HG03196 (cell line): ENCODE measurements around the gene NME7.

Source experiments
- ATAC-seq: cut with Tn5 transposase; IDR thresholded peaks from one replicate; pipeline ENCODE4 v1.9.1; 2021; ENCODE audit not compliant: unreplicated experiment

The NME7 gene

DNA sequence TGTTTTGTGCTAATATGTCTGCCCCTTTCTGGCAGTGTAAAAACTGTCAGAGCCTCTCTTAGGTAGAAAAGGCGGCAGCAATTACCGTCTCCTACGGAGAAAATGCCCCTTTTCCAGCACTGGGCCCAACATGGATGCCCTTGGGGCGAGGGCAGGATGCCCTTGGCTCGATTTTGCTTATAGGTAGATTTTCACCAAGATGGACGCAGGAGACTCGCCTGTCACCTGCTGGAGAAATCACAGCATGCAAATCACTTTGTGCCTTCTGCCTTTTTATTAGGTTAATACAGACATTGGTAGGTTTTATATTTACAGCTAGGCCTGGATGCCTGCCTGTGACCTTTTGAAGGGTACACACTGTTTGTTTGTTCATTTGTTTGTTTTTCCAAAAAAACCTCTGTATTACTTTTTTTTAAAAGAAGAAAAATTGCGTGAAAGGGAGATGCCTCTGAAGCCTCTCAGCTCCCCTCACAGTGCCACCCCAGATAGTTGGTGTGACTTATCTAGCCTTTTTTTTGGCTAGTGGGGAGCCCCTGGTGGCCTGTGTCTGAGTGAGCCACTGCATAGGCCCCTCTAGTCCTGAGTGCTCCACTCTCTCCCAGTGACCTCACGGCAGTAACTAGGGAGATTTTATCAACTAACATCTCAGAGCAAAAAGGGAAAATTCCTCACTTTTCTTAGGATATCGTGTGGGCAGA, 258.6 kb downstream of the NME7 start:
- ATAC-seq = no peak

DNA sequence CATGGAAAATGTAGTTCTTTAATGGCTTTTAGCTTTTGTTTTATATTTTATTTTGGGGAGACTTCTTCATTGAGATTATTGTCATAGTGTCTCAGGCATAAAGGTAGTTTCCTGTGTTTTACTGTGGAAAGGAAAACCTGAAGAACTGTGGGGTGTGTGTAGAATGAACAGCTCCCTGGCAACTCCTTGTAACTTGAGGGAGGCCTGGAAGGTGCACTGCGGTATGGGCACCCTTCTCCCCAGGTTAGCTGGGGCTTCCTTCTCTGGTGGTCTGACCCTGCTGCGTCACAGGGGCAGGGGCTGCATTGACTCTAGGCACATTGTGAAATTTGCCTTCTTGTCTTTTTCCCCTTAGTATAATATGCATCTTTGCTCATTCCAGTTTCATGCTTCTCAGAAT, 259.4 kb downstream of the NME7 start:
- ATAC-seq = no peak

DNA sequence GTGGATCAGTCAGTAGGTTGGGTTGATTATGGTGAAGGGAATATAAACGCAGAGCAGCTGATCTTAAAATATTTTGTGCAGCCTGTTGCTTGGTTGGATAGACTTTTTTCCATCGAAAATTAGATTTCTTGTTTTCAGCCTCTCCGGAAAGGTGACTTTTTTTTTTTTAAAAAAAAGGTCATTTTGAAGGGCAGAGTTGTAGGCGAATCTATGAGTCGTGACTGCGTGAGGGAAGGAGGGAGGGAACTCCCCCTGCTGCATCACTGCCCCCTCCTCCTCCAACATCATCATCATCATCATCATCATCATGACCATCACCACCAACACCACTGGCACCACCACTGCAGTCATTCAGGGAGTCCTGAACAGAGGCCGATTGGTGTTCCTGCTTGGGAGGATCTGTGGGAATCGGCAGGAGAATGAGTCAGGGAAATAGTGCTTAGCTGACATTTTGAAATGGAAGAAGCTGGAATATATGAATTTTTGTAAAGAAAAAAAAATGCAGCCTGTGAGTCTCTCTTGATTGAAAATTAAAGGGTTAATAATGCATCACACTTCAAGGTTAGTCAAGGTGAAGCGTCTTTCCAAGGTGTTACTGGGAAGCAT, 259.9 kb downstream of the NME7 start:
- ATAC-seq = no peak

DNA sequence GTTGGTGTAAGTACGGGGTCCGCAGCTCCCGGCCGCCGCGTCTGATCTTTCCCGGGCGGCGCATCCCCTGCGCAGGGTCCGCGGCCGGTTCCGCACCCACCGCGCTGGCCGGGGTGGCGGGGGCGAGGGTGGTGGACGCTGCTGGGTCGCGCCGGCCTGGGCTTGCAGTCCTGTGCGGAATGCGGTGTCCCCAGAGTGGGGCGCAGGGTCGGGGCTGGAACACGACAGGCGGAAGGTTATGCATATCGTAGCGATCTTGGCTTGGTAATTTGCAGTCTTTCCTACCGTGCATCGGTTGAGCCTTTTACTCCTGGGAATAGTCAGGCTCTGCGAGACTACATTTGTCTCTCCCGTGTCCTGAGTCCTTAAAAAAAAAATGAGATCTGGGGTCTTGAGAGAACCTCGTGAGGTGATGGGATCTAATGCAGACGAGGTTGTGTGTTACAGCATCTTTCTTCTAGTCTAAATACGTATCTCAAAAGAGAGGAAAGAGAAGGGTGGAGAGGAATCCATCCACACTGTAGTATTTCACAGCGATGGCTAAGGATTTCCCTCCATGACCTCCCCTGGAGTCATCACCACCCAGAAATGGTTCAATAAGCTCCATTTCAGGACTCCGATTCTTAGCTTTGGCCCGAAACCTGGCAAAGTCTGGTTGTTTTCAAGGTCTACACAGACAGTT, 260.5 kb downstream of the NME7 start:
- ATAC-seq = no peak

DNA sequence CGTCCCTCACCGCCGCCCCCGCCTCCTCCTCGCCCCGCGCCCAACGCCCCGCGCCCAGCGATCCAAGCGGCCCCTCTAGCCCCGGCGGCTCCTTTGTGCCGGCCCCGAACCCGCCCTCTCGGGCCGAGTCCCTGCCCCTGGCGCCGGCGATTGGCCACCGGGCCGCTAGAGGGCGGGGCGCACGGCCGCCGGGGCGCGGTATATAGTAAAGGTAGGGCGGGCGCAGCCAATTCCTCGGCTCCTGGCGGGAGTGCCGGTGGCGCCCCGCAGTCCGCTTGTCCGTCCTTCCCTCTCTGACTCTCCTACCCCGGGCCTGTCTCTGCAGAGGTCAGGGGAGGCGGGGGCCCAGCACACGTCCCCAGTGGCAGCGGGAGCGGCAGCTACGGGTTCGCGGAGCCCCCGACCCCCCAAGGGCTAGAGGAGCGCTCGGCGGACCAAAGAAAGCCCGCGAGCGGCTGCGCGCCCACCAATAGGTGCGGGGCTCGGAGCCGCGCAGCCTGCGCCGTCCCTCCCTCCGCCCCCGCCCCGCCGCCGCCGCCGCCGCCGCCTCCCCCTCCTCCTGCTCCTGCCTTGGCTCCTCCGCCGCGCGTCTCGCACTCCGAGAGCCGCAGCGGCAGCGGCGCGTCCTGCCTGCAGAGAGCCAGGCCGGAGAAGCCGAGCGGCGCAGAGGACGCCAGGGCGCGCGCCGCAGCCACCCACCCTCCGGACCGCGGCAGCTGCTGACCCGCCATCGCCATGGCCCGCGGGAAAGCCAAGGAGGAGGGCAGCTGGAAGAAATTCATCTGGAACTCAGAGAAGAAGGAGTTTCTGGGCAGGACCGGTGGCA, 261.3 kb downstream of the NME7 start, which contains the start of gene ATP1B1:
Gene ATP1B1 (plus strand): TSS at position 596 of the 826 bp plus-strand sequence. CDS start 140 bp downstream, at position 736.
- peak; percentile 83 for ATAC-seq

DNA sequence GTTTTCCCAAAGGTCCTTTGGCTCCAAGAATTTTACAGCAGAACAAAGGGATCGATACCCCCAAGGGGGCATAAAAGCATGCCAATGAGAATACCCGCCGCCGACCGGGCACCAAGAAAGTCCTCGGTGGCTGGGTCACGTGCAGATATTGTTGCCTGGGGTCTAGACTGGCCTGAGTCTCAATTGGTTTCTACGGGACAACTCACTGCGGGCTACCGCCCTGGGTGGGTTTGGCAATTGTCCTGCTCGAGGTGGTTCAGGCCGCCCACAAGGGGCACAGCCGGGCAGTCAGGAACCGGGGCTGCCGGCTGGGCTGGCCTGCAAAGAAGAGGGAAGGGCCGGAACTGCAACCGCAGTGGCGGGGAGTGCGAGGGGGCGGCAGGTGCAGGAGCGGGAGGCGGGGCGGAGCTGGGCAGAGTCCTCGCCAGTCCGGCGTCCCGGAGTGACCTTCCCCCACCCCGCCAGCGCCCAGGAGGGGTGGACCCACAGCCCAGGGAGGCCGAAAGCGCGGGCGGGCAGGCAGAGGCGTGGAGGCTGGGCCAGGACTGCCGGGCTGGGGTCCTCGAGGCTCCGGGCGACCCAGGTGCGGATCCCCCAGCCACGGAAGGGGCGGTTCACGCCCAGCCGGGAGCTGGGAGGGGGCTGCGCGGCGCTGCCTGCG, 262.0 kb downstream of the NME7 start:
- ATAC-seq = peak; percentile 45

GRCh38 chr1:169105087-169105433, 262.5 kb downstream of the NME7 start:
- ATAC-seq = no peak

GRCh38 chr1:169103480-169103893, 264.1 kb downstream of the NME7 start:
- no peak for ATAC-seq

DNA sequence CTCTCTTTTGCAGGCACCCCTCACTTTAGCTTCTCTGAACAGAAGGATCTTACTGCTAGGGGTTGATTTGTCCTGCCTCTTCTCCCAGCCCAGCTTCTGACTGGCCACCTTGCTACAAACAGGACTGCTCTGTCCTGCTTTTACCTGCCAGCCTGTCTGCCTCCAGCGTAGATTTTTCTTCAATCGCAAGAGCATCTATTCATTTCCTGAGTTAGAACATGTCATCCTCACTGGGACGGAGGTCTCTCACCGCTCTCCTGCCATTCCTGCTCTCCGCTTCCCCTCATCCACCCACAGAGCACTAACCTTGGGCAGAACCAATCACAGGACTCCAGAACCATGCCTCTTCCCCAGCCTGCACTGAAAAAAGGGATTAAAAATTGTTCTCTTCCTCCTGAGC, 264.6 kb downstream of the NME7 start:
- no peak for ATAC-seq

DNA sequence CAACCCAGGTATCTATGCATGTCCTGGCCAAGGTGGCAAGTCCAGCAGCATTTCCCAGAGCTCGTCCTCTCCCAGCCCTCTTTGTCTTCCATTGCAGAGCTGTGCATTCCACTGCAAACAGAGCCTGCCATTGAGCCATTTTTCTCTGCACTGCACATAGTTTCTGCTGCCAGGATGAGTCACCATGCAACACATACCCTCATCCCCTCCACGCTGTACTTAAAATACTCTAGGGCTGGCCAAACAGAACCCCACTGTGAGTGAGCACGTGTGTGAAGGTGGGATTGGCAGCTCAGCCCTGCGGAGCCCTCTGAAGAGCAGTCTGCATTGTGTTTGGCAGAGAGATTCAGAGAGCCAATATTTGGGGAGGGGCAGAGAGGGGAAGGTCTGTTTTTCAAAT, 265.0 kb downstream of the NME7 start:
- ATAC-seq = no peak

- no peak for ATAC-seq
Observed at GRCh38 chr1:169100651-169101088, 266.9 kb downstream of the NME7 start.

- ATAC-seq = no peak
Observed at GRCh38 chr1:169100208-169100607, 267.4 kb downstream of the NME7 start.

- no peak for ATAC-seq
Observed at GRCh38 chr1:169099561-169099960, 268.0 kb downstream of the NME7 start.

DNA sequence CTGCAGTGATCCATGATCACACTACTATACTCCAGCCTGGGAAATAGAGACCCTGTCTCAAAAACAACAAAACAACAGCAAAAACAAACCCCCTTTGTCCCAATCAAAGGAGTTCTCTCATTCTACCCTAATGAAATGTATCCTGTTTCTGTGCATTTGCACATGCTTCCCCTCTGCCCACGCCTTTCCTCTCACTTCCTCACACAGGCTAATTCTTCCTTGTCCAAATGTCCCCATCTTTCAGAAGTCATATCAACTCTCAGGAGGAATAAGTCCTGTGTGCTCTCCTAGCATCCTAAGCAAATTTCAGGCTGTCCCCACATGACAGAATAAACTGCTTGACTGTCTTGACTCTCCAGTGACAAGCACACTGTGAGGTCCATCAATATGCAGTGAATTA, 269.2 kb downstream of the NME7 start:
- no peak for ATAC-seq

GRCh38 chr1:169094897-169095569, 272.6 kb downstream of the NME7 start:
- no peak for ATAC-seq

- no peak for ATAC-seq
Observed at GRCh38 chr1:169092399-169092798, 275.2 kb downstream of the NME7 start.

GRCh38 chr1:169091480-169091941, 276.1 kb downstream of the NME7 start:
- ATAC-seq = peak; percentile 56

GRCh38 chr1:169090900-169091311, 276.7 kb downstream of the NME7 start:
- ATAC-seq = no peak

DNA sequence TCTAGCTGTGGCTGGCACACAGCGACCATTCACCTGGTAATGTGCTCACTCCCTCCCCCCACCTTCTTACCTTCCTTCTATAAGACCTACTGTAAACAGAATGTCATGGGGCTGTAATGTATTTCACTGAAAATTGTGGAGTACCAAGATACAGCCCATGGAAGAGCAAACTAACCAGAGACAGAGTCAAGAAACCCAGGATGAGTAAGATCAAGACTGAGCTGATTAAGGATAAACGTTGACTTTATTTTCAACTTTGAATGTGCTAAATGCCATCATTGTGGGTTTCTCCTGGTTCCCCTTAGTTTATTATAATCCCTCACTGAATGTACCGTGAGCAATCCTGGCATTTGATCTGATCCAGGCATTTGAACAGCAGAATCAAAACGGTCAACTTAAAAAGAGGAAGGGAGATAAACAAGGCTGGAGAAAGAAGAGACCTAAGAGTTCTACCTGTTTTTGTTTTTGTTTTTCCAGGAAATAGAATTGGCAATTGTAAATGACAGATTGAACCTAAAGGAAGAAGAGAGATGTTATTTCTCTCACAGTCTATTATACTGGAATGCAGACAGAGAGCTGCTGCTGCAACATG, 277.2 kb downstream of the NME7 start:
- ATAC-seq = no peak

DNA sequence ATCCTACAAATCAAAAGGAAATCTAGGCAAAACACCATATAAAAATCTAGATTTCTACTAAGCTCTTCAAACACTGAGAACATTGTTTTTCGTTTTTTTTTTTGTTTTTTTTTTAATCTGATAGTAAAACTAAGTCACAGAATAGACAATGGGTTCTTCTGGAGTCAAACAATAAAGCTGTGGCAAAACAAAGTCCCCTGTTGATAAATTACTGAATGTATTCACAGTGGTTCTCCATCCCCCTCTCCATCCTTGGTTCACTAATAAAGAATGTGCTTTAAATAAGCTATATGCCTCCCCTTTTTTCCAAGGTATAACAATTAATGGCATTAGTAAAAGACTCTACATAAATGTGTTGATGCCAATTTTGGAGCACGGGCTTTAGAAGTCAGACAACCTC, 277.8 kb downstream of the NME7 start:
- no peak for ATAC-seq
